ENCODE measurements around the gene PARD3. TPM values are rescaled to one million over a fixed set of nuclear protein-coding genes. Genes with fewer than 3 reads are reported as not detected.

Gene PARD3
- total RNA-seq, 4 donors from 2014 or later = 27.3 to 65.3 (median 55.6) TPM

DNA sequence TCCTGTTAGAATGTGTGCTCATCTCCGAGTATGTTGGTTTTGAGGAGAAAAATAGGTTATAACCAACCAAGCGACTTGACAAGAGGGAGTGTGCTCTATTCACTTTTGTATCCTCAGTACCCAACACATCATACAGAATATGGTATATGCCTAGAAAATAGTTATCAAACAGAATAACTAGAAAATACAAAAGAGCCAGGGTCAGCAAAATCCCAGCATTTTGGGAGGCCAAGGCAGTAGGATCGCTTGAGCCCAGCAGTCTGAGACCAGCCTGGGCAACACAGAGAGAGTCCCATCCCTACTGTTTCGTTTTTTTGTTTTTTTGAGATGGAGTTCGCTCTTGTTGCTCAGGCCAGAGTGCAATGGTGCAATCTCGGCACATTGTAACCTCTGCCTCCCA is 257.9 kb downstream of the PARD3 start:
- WGBS, 2 donors (ENCODE audit: low coverage in 1 of 2) = 86 to 92% methylated on average over 4 to 6 of the region's 6 CpGs
- no peak overlapping the region for H3K27ac ChIP-seq
- TF ChIP-seq EP300 (IDR thresholded peaks at IDR 0.05; ENCODE audit: low read depth) (no peak), POLR2AphosphoS5 (IDR thresholded peaks at IDR 0.05) (no peak)
- no peak for DNase-seq
- no peaks in the 10 kb centered on the region for H3K27me3 ChIP-seq
- H3K4me3 ChIP-seq = no peak overlapping the region
- H3K36me3 ChIP-seq = no peaks in the 10 kb centered on the region
- in situ Hi-C loops (cut with MboI; ENCODE audit: low pct_ligation_motif_present in 1 of 4, low pct_unique_long_range_greater_than_20kb in 1 of 4, low sequenced_read_pairs in 3 of 4) = no loop called here
- intact Hi-C loops (cut with DNase I; ENCODE audit: low total_unique reads) = no loop called here
- no peaks in the 10 kb centered on the region for H3K9me3 ChIP-seq
- H3K4me1 ChIP-seq = no peaks in the 10 kb centered on the region

DNA sequence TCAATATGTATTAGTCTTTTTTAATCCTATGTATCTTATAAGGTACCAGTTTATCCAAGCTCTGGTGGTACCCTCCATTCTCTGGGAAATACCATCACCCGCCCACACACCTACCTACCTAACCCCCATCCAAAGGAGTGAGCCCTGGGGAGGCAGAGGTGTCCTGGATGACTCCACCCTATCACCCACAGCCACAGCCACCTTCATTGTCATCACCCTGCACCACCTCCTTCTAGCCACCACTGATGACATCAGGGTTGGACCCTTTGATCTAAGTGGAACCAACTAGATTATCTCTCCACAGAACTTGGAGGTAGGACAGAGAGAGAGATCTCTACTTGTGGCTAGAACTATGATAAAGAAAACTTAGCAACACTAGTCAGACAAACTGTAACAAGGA is 259.4 kb downstream of the PARD3 start:
- intact Hi-C loops (cut with DNase I; ENCODE audit: low total_unique reads) = no loop called here
- in situ Hi-C loops (cut with MboI; ENCODE audit: low pct_ligation_motif_present in 1 of 4, low pct_unique_long_range_greater_than_20kb in 1 of 4, low sequenced_read_pairs in 3 of 4) = no loop called here
- 78 to 90% methylated on average over 1 of the region's 1 CpG for WGBS, 2 donors (ENCODE audit: low coverage in 1 of 2)
- H3K36me3 ChIP-seq = no peaks in the 10 kb centered on the region
- H3K27ac ChIP-seq = no peak overlapping the region
- TF ChIP-seq POLR2A (IDR thresholded peaks at IDR 0.05) (no peak), POLR2AphosphoS5 (IDR thresholded peaks at IDR 0.05) (no peak), EP300 (IDR thresholded peaks at IDR 0.05; ENCODE audit: low read depth) (no peak)
- TF ChIP-seq, protein P1, sequence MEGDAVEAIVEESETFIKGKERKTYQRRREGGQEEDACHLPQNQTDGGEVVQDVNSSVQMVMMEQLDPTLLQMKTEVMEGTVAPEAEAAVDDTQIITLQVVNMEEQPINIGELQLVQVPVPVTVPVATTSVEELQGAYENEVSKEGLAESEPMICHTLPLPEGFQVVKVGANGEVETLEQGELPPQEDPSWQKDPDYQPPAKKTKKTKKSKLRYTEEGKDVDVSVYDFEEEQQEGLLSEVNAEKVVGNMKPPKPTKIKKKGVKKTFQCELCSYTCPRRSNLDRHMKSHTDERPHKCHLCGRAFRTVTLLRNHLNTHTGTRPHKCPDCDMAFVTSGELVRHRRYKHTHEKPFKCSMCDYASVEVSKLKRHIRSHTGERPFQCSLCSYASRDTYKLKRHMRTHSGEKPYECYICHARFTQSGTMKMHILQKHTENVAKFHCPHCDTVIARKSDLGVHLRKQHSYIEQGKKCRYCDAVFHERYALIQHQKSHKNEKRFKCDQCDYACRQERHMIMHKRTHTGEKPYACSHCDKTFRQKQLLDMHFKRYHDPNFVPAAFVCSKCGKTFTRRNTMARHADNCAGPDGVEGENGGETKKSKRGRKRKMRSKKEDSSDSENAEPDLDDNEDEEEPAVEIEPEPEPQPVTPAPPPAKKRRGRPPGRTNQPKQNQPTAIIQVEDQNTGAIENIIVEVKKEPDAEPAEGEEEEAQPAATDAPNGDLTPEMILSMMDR (IDR thresholded peaks at IDR 0.05) = no peak
- DNase-seq = no peak
- H3K4me1 ChIP-seq = no peaks in the 10 kb centered on the region
- H3K9me3 ChIP-seq = no peaks in the 10 kb centered on the region
- H3K4me3 ChIP-seq = no peak overlapping the region
- H3K27me3 ChIP-seq = no peaks in the 10 kb centered on the region

DNA sequence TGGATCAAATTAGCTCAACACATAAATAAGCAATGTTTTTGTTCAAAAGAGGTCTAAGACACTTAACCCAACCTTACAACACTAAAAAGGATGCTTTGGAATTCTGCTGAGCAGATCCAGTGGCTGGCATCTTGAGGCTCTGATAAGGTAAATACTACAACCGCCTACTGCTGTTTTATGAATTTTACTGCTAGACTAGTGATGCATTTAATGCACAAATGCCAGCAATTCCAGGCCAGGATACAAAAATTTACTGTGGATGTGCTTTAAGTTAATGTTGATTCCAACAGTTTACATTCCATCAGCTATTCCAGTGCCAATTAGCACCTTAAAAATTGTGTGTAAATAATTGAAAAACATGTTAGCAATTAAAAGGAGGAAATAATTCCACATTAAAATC is 261.3 kb downstream of the PARD3 start:
- in situ Hi-C loops (cut with MboI; ENCODE audit: low pct_ligation_motif_present in 1 of 4, low pct_unique_long_range_greater_than_20kb in 1 of 4, low sequenced_read_pairs in 3 of 4) = no loop called here
- Histone ChIP-seq H3K27me3 (no peaks in the 10 kb centered on the region), H3K9me3 (no peaks in the 10 kb centered on the region), H3K36me3 (no peaks in the 10 kb centered on the region), H3K4me1 (peaks cover 0 to 2% (median 0%) of the 10 kb centered on the region in 4 donors), H3K4me3 (no peak overlapping the region), H3K27ac (no peak overlapping the region)
- TF ChIP-seq, protein P1 (IDR thresholded peaks at IDR 0.05) = no peak
- no peak for TF ChIP-seq POLR2AphosphoS5 (IDR thresholded peaks at IDR 0.05)
- TF ChIP-seq EP300 (IDR thresholded peaks at IDR 0.05; ENCODE audit: low read depth) = no peak
- TF ChIP-seq POLR2A (IDR thresholded peaks at IDR 0.05) = no peak
- 0 to 36% methylated on average over 1 of the region's 1 CpG for WGBS, 2 donors (ENCODE audit: low coverage in 1 of 2)
- DNase-seq = no peak
- intact Hi-C loops (cut with DNase I; ENCODE audit: low total_unique reads) = no loop called here

DNA sequence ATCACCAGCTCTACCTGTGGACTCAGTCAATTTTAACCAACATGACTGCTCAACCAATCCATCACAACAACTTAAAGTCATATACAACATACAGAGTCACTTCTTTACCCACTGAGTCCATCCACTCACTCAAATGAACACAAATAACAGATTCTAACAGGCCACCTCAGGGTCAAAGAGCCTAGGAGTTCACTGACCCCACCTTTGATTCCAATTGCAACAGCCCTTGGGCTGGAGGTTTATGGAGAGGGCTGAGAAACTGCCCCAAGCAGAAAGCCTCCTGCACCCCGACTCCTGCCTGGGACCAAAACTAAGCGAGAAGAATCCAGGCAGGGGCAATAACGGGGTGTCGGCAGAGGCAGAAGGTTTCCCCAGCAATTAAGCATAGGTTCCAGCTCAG is 263.8 kb downstream of the PARD3 start:
- no peaks in the 10 kb centered on the region for H3K36me3 ChIP-seq
- no peak for DNase-seq
- TF ChIP-seq, protein P1 (IDR thresholded peaks at IDR 0.05) = no peak
- TF ChIP-seq POLR2AphosphoS5 (IDR thresholded peaks at IDR 0.05) (no peak), POLR2A (IDR thresholded peaks at IDR 0.05) (no peak), EP300 (IDR thresholded peaks at IDR 0.05; ENCODE audit: low read depth) (no peak)
- H3K27ac ChIP-seq = no peak overlapping the region
- in situ Hi-C loops (cut with MboI; ENCODE audit: low pct_ligation_motif_present in 1 of 4, low pct_unique_long_range_greater_than_20kb in 1 of 4, low sequenced_read_pairs in 3 of 4) = no loop called here
- H3K27me3 ChIP-seq = no peaks in the 10 kb centered on the region
- 80 to 92% methylated on average over 2 to 4 of the region's 4 CpGs for WGBS, 2 donors (ENCODE audit: low coverage in 1 of 2)
- intact Hi-C loops (cut with DNase I; ENCODE audit: low total_unique reads) = no loop called here
- H3K4me1 ChIP-seq = peaks cover 0 to 18% (median 8%) of the 10 kb centered on the region in 4 donors
- H3K4me3 ChIP-seq = no peak overlapping the region
- no peaks in the 10 kb centered on the region for H3K9me3 ChIP-seq

DNA sequence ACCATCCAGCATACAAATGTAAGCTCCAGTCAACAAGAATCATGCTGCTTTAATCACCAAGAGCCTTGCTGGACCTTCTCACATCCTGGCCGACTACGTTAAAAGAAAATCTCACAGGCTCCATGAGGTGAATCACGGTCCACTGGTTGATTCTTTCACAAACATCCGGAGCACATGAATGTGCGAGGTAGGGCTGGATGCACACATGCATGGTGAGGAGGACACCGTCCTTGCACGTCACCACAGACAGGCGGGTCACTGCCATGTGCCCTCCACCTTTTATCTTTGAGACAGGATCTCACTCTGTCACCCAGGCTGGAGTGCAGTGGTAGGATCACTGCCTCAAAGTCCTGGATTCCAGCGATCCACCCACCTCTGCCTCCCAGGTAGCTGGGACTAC is 265.1 kb downstream of the PARD3 start:
- intact Hi-C loops (cut with DNase I; ENCODE audit: low total_unique reads) (no loop called here), in situ Hi-C loops (cut with MboI; ENCODE audit: low pct_ligation_motif_present in 1 of 4, low pct_unique_long_range_greater_than_20kb in 1 of 4, low sequenced_read_pairs in 3 of 4) (no loop called here)
- DNase-seq = no peak
- H3K27ac ChIP-seq = no peak overlapping the region
- H3K9me3 ChIP-seq = no peaks in the 10 kb centered on the region
- no peak for TF ChIP-seq POLR2A (IDR thresholded peaks at IDR 0.05)
- no peak for TF ChIP-seq EP300 (IDR thresholded peaks at IDR 0.05; ENCODE audit: low read depth)
- no peak for TF ChIP-seq POLR2AphosphoS5 (IDR thresholded peaks at IDR 0.05)
- no peaks in the 10 kb centered on the region for H3K36me3 ChIP-seq
- no peak overlapping the region for H3K4me3 ChIP-seq
- H3K27me3 ChIP-seq = no peaks in the 10 kb centered on the region
- peaks cover 0 to 18% (median 8%) of the 10 kb centered on the region in 4 donors for H3K4me1 ChIP-seq
- 96% methylated on average over 9 of the region's 9 CpGs; no CpG with 5 or more reads in 1 of the 2 donors for WGBS, 2 donors (ENCODE audit: low coverage in 1 of 2)
